ENCODE measurements around the gene DCST1.
A peak's percentile ranks its signal among the peaks of the same experiment; 100 is the strongest.

DCST1 gene

DNA sequence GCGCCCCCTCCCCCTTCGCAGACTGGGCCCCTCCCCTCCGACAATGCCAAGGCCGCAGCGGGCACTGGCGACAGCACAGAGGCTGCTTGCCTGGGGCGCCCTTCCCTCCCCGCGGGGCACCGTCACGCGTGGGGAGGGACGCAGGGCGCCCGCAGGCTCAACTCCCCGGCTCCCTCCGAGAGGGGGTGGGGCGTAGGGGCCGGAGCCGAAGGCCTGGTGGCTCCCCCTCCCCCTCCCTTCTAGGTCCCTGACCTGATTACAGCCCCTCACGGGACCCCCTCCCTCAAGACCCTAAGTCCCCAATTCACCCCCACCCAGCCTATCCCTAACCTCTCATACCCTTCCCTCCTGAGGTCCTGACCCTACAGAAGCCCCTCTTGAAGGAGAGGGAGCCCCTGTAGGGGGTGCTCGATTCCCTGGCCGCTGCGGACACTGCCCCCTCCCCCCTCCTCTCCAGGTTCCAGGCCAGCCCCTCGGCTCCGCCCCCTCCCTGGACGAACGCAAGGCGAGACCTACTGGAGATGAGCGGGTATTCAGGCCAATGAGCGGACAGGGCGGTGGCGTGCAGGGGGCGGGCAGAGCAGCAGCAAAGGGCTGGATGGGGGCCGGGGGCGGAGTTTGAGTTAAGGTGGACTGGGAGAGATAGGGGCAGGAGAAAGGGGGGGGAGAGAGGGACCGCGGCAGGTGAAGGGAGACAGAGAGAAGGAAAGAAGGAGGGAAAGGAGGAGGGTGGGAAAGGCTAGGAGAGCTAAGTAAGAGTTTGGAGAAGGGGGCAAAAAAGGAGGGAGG is 31.8 kb upstream of the DCST1 start:
- DNase-seq = peak; percentile 93

GRCh38 chr1:155002464-155003226 is 31.0 kb upstream of the DCST1 start, which contains the start of gene ZBTB7B:
ZBTB7B (plus strand) TSS chr1:155002802; CDS start chr1:155014661, 11,859 bp downstream.
- peak; percentile 75 for DNase-seq

GRCh38 chr1:155003227-155003765 is 30.3 kb upstream of the DCST1 start:
- peak; percentile 68 for DNase-seq

- DNase-seq = peak; percentile 40
These were observed 29.8 kb upstream of the DCST1 start for GRCh38 chr1:155003766-155004351.

DNA sequence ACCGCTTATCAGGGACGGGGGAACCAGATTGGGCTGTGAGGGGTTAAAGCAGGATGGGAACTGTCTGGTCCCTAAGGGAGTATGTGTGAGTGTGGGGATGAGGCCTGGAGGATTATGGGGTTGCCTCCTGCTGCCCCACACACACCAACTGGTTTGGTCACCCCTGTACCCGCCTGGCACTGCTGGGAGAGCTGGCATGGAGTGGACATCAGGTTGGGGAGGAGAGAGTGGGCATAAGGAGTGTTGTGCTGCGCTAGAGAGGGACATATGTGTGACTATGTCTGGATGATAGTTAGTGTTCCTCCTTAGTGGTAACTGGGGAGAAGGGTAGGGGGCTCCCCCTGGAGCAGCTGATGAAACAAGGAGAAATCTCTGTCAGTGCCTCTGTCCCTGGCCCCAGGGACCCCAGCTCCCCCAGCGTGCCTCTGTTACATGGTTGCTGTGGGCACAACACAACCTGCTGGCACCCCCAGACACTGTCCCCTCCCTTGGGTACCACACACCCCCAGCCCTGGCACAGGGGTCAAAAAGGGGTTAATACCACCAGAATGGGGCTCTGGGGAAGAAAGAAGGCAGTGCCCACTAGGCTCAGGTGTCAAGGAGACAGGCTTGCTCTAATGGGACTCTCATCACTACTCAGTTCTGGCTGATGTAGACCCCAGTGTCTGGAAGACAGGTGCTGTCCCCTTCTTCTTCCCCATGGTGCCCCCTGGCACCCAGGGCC is 29.1 kb upstream of the DCST1 start:
- no peak for DNase-seq

- DNase-seq = no peak
These were observed 28.3 kb upstream of the DCST1 start for GRCh38 chr1:155005076-155006011.

GRCh38 chr1:155006601-155007101 is 27.0 kb upstream of the DCST1 start:
- DNase-seq = no peak

GRCh38 chr1:155007251-155007828 is 26.3 kb upstream of the DCST1 start:
- no peak for DNase-seq

DNA sequence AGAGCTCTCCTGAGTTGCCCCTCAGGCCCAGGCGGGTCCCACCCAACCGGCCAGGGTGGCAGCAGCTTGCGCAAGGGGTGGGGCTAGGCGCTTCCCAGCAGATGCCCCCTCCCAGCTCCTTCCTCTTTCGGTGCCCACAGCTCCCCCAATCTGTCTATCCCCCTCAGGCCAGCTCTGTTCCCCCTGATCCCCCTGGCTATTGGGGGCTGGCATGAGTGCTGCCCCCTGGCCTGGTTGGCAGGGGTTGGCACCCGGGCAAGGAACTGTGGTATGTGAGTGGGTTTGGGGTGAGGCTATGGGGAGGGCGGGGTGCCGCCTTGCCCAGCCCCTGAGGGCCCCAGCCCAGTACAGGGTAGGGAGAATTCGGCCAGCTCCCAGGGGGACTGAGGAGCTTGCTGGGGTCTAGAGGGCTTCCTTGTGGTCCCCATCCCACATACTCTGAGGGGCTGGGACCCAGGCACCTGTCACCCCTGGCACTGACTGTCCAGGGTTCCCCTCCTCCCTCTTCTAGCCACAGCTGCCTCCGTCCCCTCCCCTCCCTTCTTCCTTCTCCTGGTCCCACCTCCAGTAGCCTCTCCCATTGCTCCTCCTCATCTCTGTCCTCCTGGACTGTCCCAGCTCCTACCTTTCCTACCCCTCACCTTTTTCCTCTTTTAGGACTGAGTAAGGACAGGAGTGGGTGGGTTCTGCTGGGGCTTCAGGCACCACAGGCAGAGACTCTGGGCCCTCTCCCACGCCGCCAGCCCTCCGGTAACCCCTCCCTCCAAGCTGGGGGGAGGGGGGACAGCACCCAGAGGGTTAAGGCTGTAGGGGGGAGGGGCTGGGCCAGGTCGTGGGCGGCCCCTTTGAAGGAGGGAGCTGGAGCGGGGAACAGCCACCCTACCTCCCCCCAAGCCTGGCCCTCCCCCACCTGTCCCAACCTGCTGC is 25.3 kb upstream of the DCST1 start:
- DNase-seq = no peak

- DNase-seq = no peak
These were observed 24.4 kb upstream of the DCST1 start for GRCh38 chr1:155009221-155009711.

GRCh38 chr1:155009742-155010141 is 23.9 kb upstream of the DCST1 start:
- DNase-seq = no peak

GRCh38 chr1:155010211-155010918 is 23.3 kb upstream of the DCST1 start:
- DNase-seq = no peak

DNA sequence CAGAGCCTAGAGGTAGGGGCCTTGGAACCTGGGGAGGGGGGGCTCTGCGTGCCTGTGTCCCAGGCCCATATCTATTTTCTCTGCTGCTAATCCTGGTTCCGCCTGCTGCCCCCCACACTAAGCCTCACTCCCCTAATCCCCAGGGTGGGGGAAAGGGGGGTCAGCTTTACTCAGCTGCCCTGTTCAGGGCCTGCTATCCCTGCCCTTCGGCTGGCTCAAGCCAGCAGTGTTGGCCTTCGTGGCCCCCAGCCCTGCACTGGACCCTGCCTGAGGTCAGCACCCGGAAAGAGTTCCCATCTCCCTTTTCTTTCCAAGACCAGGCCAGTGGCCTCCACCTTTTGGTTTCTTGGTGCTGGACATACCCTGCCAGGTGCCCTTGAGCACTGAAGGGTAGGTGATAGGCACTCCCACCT is 22.6 kb upstream of the DCST1 start:
- DNase-seq = no peak

- no peak for DNase-seq
These were observed 22.1 kb upstream of the DCST1 start for GRCh38 chr1:155011437-155012025.

GRCh38 chr1:155012026-155012546 is 21.5 kb upstream of the DCST1 start:
- no peak for DNase-seq

GRCh38 chr1:155012776-155013602 is 20.6 kb upstream of the DCST1 start:
- no peak for DNase-seq

- DNase-seq = no peak
These were observed 20.0 kb upstream of the DCST1 start for GRCh38 chr1:155013632-155014031.

All from right kidney (tissue), 1 donor.